ENCODE measurements around the gene TAS2R31.
"Not testable (repeated sequence)": the region's sequence is repeated elsewhere in the genome, so short reads cannot be mapped to it uniquely, and the experiment has no call there.

Gene TAS2R31

GRCh38 chr12:11031307-11031706, at the start of gene TAS2R31:
TAS2R31 (minus strand) TSS chr12:11031407; CDS start chr12:11031335, 72 bp downstream.
- DNase-seq: no peak

- DNase-seq: no peak
These were observed 47.0 kb upstream of the TAS2R31 start for GRCh38 chr12:11078246-11078645.

- no peak for DNase-seq
These were observed 44.4 kb upstream of the TAS2R31 start for GRCh38 chr12:11075642-11076041.

GRCh38 chr12:11071414-11071813, 40.2 kb upstream of the TAS2R31 start:
- no peak for DNase-seq

GRCh38 chr12:11070999-11071398, 39.8 kb upstream of the TAS2R31 start:
- no peak for DNase-seq

GRCh38 chr12:11069854-11070365, 38.7 kb upstream of the TAS2R31 start:
- DNase-seq: no peak

- DNase-seq: no peak
These were observed 36.3 kb upstream of the TAS2R31 start for GRCh38 chr12:11067514-11067913.

- not testable (repeated sequence) for DNase-seq
These were observed 31.0 kb upstream of the TAS2R31 start, which contains the start of gene TAS2R46 for GRCh38 chr12:11062194-11062593. TAS2R46 (minus strand) TSS chr12:11062294; CDS start chr12:11062294, 0 bp downstream.

- no peak for DNase-seq
These were observed 28.6 kb upstream of the TAS2R31 start for GRCh38 chr12:11059784-11060183.

GRCh38 chr12:11059041-11059440, 27.8 kb upstream of the TAS2R31 start:
- no peak for DNase-seq

GRCh38 chr12:11055306-11055705, 24.1 kb upstream of the TAS2R31 start:
- no peak for DNase-seq

GRCh38 chr12:11049806-11050531, 18.8 kb upstream of the TAS2R31 start:
- not testable (repeated sequence) for DNase-seq

- not testable (repeated sequence) for DNase-seq
These were observed 10.2 kb upstream of the TAS2R31 start for GRCh38 chr12:11041366-11041765.

GRCh38 chr12:11040162-11040561, 9.0 kb upstream of the TAS2R31 start:
- no peak for DNase-seq

- DNase-seq: no peak
These were observed 8.0 kb upstream of the TAS2R31 start for GRCh38 chr12:11039171-11039570.

- not testable (repeated sequence) for DNase-seq
These were observed 2.8 kb upstream of the TAS2R31 start for GRCh38 chr12:11033959-11034358.

GRCh38 chr12:11026118-11026517, 5.1 kb downstream of the TAS2R31 start:
- no peak for DNase-seq

GRCh38 chr12:11023387-11023786, 7.8 kb downstream of the TAS2R31 start:
- no peak for DNase-seq

GRCh38 chr12:11022520-11022919, 8.7 kb downstream of the TAS2R31 start, which contains the start of gene TAS2R19:
TAS2R19 (minus strand) TSS chr12:11022620; CDS start chr12:11022571, 49 bp downstream.
- DNase-seq: no peak

GRCh38 chr12:11016937-11017336, 14.3 kb downstream of the TAS2R31 start:
- DNase-seq: no peak

- no peak for DNase-seq
These were observed 15.3 kb downstream of the TAS2R31 start for GRCh38 chr12:11015775-11016430.

GRCh38 chr12:11014234-11014633, 17.0 kb downstream of the TAS2R31 start:
- DNase-seq: no peak

GRCh38 chr12:11007608-11008007, 23.6 kb downstream of the TAS2R31 start:
- DNase-seq: no peak

GRCh38 chr12:10998204-10998603, 33.0 kb downstream of the TAS2R31 start, which contains the start of gene TAS2R20:
TAS2R20 (minus strand) TSS chr12:10998304; CDS start chr12:10997875, 429 bp downstream.
- DNase-seq: no peak

All from CD4-positive, alpha-beta T cell treated with Interferon alpha-2 for 1 hour (primary cell).